H1 (cell line): ENCODE results near the gene MACF1. TPM values are rescaled to one million over a fixed set of nuclear protein-coding genes. Genes with fewer than 3 reads are reported as not detected.

Experiments
- CTCF ChIA-PET: fragments of 300-600 bp; sonication (Branson Sonifier 250); formaldehyde crosslinking; loops from one replicate; lab custom pipeline; 2021; ENCODE audit not compliant: partially characterized antibody; lab: Charles Lee
- POLR2A ChIA-PET: fragments of 300-600 bp; sonication (Branson Sonifier 250); formaldehyde crosslinking; loops from one replicate; lab custom pipeline; 2021; ENCODE audit warnings: inconsistent platforms; ENCODE audit not compliant: partially characterized antibody; lab: Charles Lee
- DNase-seq, 2 experiments: peaks; one replicate each; pipeline versions ENCODE4 v3.0.0 to v3.0.0-alpha.2; 2010 to 2022; ENCODE audit warnings: low spot score in 2 of 2, low read depth in 1 of 2, mixed read lengths in 1 of 2
- FAIRE-seq: peaks from 2 replicates; lab custom pipeline; 2011; peaks lifted over from hg19 to GRCh38; lab: Jason Lieb, UNC
- H2AFZ ChIP-seq: 2 replicates; pipeline ENCODE4 v1.8.1; 2012; ENCODE audit warnings: low read length, inconsistent platforms
- H2AK5ac ChIP-seq: 2 replicates; pipeline ENCODE4 v1.6.1; 2013; ENCODE audit warnings: low read depth, low read length
- H2BK120ac ChIP-seq: replicated peaks from 2 replicates; pipeline ENCODE3; 2013; ENCODE audit warnings: low read depth, low read length, inconsistent platforms
- H2BK12ac ChIP-seq: 2 replicates; pipeline ENCODE4 v1.6.1; 2013; ENCODE audit warnings: low read depth, low read length
- H2BK15ac ChIP-seq: 2 replicates; pipeline ENCODE4 v1.6.1; 2013; ENCODE audit warnings: low read length
- H2BK20ac ChIP-seq: 2 replicates; pipeline ENCODE4 v1.6.1; 2013; ENCODE audit warnings: low read length
- H2BK5ac ChIP-seq: 2 replicates; pipeline ENCODE4 v1.6.1; 2013; ENCODE audit warnings: low read depth, low read length
- H3K14ac ChIP-seq: 2 replicates; pipeline ENCODE4 v1.6.1; 2013; ENCODE audit warnings: inconsistent platforms; ENCODE audit not compliant: insufficient read length
- H3K18ac ChIP-seq: 2 replicates; pipeline ENCODE4 v1.6.1; 2013; ENCODE audit warnings: low read length; ENCODE audit errors: extremely low read depth
- H3K23ac ChIP-seq: 2 replicates; pipeline ENCODE4 v1.6.1; 2013; ENCODE audit warnings: inconsistent platforms; ENCODE audit not compliant: insufficient read length
- H3K23me2 ChIP-seq: 2 replicates; pipeline ENCODE4 v1.6.1; 2013; ENCODE audit warnings: low read depth, low read length
- H3K27ac ChIP-seq: 2 replicates; pipeline ENCODE4 v1.6.1; 2011; ENCODE audit warnings: low read depth, low read length, inconsistent platforms
- H3K27me3 ChIP-seq, 4 experiments: replicated peaks in 1 of 4; 1 replicate in 1 of 4; 2 replicates in 3 of 4; pipeline versions ENCODE4 v1.6.1 to v1.8.1; 2011 to 2013; ENCODE audit warnings: low read length in 3 of 4, mild to moderate bottlenecking in 3 of 4, inconsistent platforms in 2 of 4, mixed read lengths in 2 of 4, moderate library complexity in 1 of 4; ENCODE audit not compliant: control insufficient read depth in 3 of 4, insufficient read depth in 3 of 4; ENCODE audit errors: extremely low read depth in 1 of 4
- H3K36me3 ChIP-seq, 4 experiments: 2 replicates each; pipeline versions ENCODE4 v1.6.1 to v1.8.1; 2011 to 2013; ENCODE audit warnings: mild to moderate bottlenecking in 4 of 4, low read length in 3 of 4, moderate library complexity in 2 of 4, control low read depth in 1 of 4, inconsistent platforms in 1 of 4; ENCODE audit not compliant: insufficient read depth in 4 of 4, control insufficient read depth in 2 of 4
- H3K4ac ChIP-seq: replicated peaks from 2 replicates; pipeline ENCODE3; 2013; ENCODE audit warnings: low read length, low read depth, mixed read lengths, inconsistent platforms; ENCODE audit not compliant: insufficient read length
- H3K4me1 ChIP-seq, 4 experiments: replicated peaks in 1 of 4; 1 replicate in 1 of 4; 2 replicates in 3 of 4; pipeline versions ENCODE4 v1.6.1 to v1.8.1; 2011 to 2013; ENCODE audit warnings: low read length in 3 of 4, inconsistent platforms in 2 of 4, mixed read lengths in 1 of 4; ENCODE audit not compliant: insufficient read depth in 4 of 4, control insufficient read depth in 3 of 4
- H3K4me2 ChIP-seq, 2 experiments: 2 replicates each; pipeline versions ENCODE4 v1.6.1 to v1.8.1; 2011 to 2013; ENCODE audit warnings: low read depth in 2 of 2, low read length in 2 of 2, control low read depth in 1 of 2, inconsistent platforms in 1 of 2, mild to moderate bottlenecking in 1 of 2; ENCODE audit not compliant: insufficient read depth in 1 of 2
- H3K4me3 ChIP-seq, 4 experiments: fragments of 200-600, 300-600 bp in 1 of 4; sonication (generic), shearing (Covaris generic), sonication (Bioruptor Twin) in 1 of 4; 2 replicates each; pipeline versions ENCODE4 v1.5.1 to v1.8.1; 2011 to 2016; ENCODE audit warnings: low read length in 4 of 4, low read depth in 3 of 4, control low read depth in 2 of 4, inconsistent platforms in 2 of 4, mild to moderate bottlenecking in 2 of 4, mixed read lengths in 1 of 4, moderate library complexity in 1 of 4; ENCODE audit not compliant: insufficient read depth in 2 of 4; ENCODE audit errors: extremely low read depth in 1 of 4
- H3K56ac ChIP-seq: replicated peaks from 2 replicates; pipeline ENCODE3; 2013; ENCODE audit warnings: low read depth, mild to moderate bottlenecking, mixed read lengths, low read length, inconsistent platforms; ENCODE audit not compliant: insufficient read length
- H3K79me1 ChIP-seq: 2 replicates; pipeline ENCODE4 v1.6.1; 2013; ENCODE audit warnings: low read depth, low read length, control low read depth
- H3K79me2 ChIP-seq, 2 experiments: 2 replicates each; pipeline versions ENCODE4 v1.6.1 to v1.8.1; 2012 to 2013; ENCODE audit warnings: low read length in 2 of 2, mild to moderate bottlenecking in 2 of 2, inconsistent platforms in 1 of 2; ENCODE audit not compliant: insufficient read depth in 2 of 2, control insufficient read depth in 1 of 2
- H3K9ac ChIP-seq, 4 experiments: replicated peaks in 1 of 4; 1 replicate in 1 of 4; 2 replicates in 3 of 4; pipeline versions ENCODE4 v1.6.1 to v1.8.1; 2011 to 2013; ENCODE audit warnings: low read depth in 3 of 4, low read length in 3 of 4, control low read depth in 2 of 4, mild to moderate bottlenecking in 2 of 4, moderate library complexity in 2 of 4, inconsistent platforms in 1 of 4; ENCODE audit errors: extremely low read depth in 1 of 4
- H3K9me3 ChIP-seq, 2 experiments: 2 replicates each; pipeline versions ENCODE4 v1.6.1 to v1.8.1; 2012 to 2013; ENCODE audit warnings: mild to moderate bottlenecking in 2 of 2, moderate library complexity in 2 of 2, control low read depth in 1 of 2, inconsistent platforms in 1 of 2, low read depth in 1 of 2, low read length in 1 of 2, mixed read lengths in 1 of 2; ENCODE audit not compliant: insufficient read depth in 2 of 2
- H4K20me1 ChIP-seq, 2 experiments: replicated peaks in 1 of 2; 2 replicates each; pipeline versions ENCODE3 to v1.8.1; 2011 to 2013; ENCODE audit warnings: inconsistent platforms in 2 of 2, low read length in 2 of 2, mild to moderate bottlenecking in 1 of 2; ENCODE audit not compliant: insufficient read depth in 2 of 2, control insufficient read depth in 1 of 2
- H4K5ac ChIP-seq: 2 replicates; pipeline ENCODE4 v1.6.1; 2013; ENCODE audit warnings: low read length, low read depth, mixed read lengths, inconsistent platforms; ENCODE audit not compliant: insufficient read length
- H4K8ac ChIP-seq: 2 replicates; pipeline ENCODE4 v1.8.0; 2013; ENCODE audit warnings: mild to moderate bottlenecking, moderate library complexity, low read length, inconsistent platforms; ENCODE audit not compliant: insufficient read depth; ENCODE audit errors: extremely low read depth
- H4K91ac ChIP-seq: replicated peaks from 2 replicates; pipeline ENCODE3; 2013; ENCODE audit warnings: low read length, mixed read lengths, inconsistent platforms; ENCODE audit not compliant: insufficient read length
- CEBPB ChIP-seq: IDR thresholded peaks from 2 replicates; pipeline ENCODE4 v1.6.1; 2012; ENCODE audit warnings: low read depth, low read length
- EP300 ChIP-seq, 2 experiments: IDR thresholded peaks; 1 replicate in 1 of 2; 2 replicates in 1 of 2; pipeline ENCODE4 v1.6.1; 2011 to 2012; ENCODE audit warnings: low read depth in 2 of 2, low read length in 2 of 2, mild to moderate bottlenecking in 2 of 2, borderline replicate concordance in 1 of 2, inconsistent platforms in 1 of 2, moderate library complexity in 1 of 2
- KDM1A ChIP-seq: fragments of 200-600, 300-600 bp; sonication (generic); IDR thresholded peaks from 2 replicates; pipeline ENCODE4 v1.7.1; 2016; ENCODE audit warnings: mild to moderate bottlenecking, low read length, borderline replicate concordance
- POLR2A ChIP-seq, 2 experiments: IDR thresholded peaks; 1 replicate in 1 of 2; 2 replicates in 1 of 2; pipeline ENCODE4 v1.6.1; 2011; ENCODE audit warnings: low read depth in 2 of 2, low read length in 2 of 2, mild to moderate bottlenecking in 2 of 2; ENCODE audit errors: control extremely low read depth in 1 of 2
- POLR2AphosphoS5 ChIP-seq: IDR thresholded peaks from 2 replicates; pipeline ENCODE4 v1.6.1; 2011; ENCODE audit warnings: low read depth, low read length
- RFX5 ChIP-seq: IDR thresholded peaks from 2 replicates; pipeline ENCODE4 v1.6.1; 2011; ENCODE audit warnings: low read depth, low read length, improper control_type of control experiment, borderline replicate concordance
- SP4 ChIP-seq: IDR thresholded peaks from 2 replicates; pipeline ENCODE4 v1.6.1; 2012; ENCODE audit warnings: low read length, inconsistent platforms
- SUZ12 ChIP-seq: fragments of 200-600 bp; sonication (generic); IDR thresholded peaks from 2 replicates; pipeline ENCODE4 v1.6.1; 2012; ENCODE audit warnings: mild to moderate bottlenecking, inconsistent platforms, low read length, moderate library complexity, mixed read lengths
- TAF7 ChIP-seq: optimal IDR thresholded peaks from 2 replicates; pipeline ENCODE3; 2011; ENCODE audit warnings: low read depth, mild to moderate bottlenecking, inconsistent platforms, low read length, moderate library complexity, borderline replicate concordance
- YY1 ChIP-seq: IDR thresholded peaks from 2 replicates; pipeline ENCODE4 v1.6.1; 2011; ENCODE audit warnings: low read depth, mild to moderate bottlenecking, low read length
- ZNF274 ChIP-seq: IDR thresholded peaks from 2 replicates; pipeline ENCODE4 v1.7.0; 2012; ENCODE audit warnings: low read length, borderline replicate concordance; ENCODE audit errors: extremely low read depth
- WGBS, 2 experiments: shearing (Covaris generic) in 1 of 2; methylation state at CpG; one replicate each; pipeline versions ENCODE4 v1.1.6 to v1.1.7; 2013 to 2015; ENCODE audit warnings: low lambda C conversion rate in 2 of 2, mixed read lengths in 2 of 2, inconsistent platforms in 1 of 2, low coverage in 1 of 2, missing lambda C conversion rate in 1 of 2; ENCODE audit not compliant: insufficient replicate concordance in 2 of 2, insufficient coverage in 1 of 2, insufficient read length in 1 of 2; ENCODE audit errors: extremely low coverage in 1 of 2, missing lambda C conversion rate in 1 of 2; 5-methylcytosine and 5-hydroxymethylcytosine counted together
- polyA plus RNA-seq, 7 experiments: library from polyadenylated mRNA; depleted of rRNA in 3 of 7; stranded (reverse) in 5 of 7; unstranded in 2 of 7; fragments of >200 nt in 5 of 7; fragments of 200-250 nt in 2 of 7; gene quantifications; 1 replicate in 5 of 7; 2 replicates in 1 of 7; 4 replicates in 1 of 7; pipeline versions ENCODE4 v1.2.1 to v1.2.3, GENCODE V29; 2011 to 2013; ENCODE audit warnings: missing spikeins in 2 of 7, mixed read lengths in 2 of 7
- total RNA-seq: library from RNA; stranded (reverse); fragmentation: NEBNext Ultra II Directional; extraction: Animal tissue kit (Norgen Biotek cat#: 25700); gene quantifications from 2 replicates; pipeline ENCODE4 v1.2.1, GENCODE V29; 2021

The MACF1 gene
- total and polyA plus RNA-seq, 2 of the 8 experiments (the other 6 are each of a cell fraction or from before 2014, with no cell fraction given) = 59.8 to 285 TPM

GRCh38 chr1:39301606-39302005, 97.1 kb downstream of the MACF1 start:
- FAIRE-seq (no peak), DNase-seq (no peak)
- Histone ChIP-seq H4K20me1 (no peaks in the 10 kb centered on the region), H3K23me2 (no peaks in the 10 kb centered on the region), H4K5ac (no peak overlapping the region), H2AFZ (no peak overlapping the region), H3K4me3 (no peak overlapping the region), H2BK15ac (no peak overlapping the region), H3K4me1 (no peaks in the 10 kb centered on the region), H3K4me2 (no peak overlapping the region), H2AK5ac (no peak overlapping the region), H4K91ac (no peak overlapping the region), H2BK5ac (no peak overlapping the region), H3K23ac (no peak overlapping the region), H3K79me2 (no peaks in the 10 kb centered on the region), H3K9me3 (no peaks in the 10 kb centered on the region), H3K27ac (no peak overlapping the region), H3K56ac (no peak overlapping the region), H3K27me3 (no peaks in the 10 kb centered on the region), H3K18ac (no peak overlapping the region), H2BK120ac (no peak overlapping the region), H3K4ac (no peak overlapping the region), H4K8ac (no peak overlapping the region), H3K36me3 (peaks cover 13 to 61% (median 33%) of the 10 kb centered on the region in 4 experiments), H3K14ac (no peak overlapping the region), H2BK20ac (no peak overlapping the region), H3K79me1 (no peaks in the 10 kb centered on the region), H2BK12ac (no peak overlapping the region), H3K9ac (no peak overlapping the region)
- ChIA-PET POLR2A (no interaction called here), CTCF (no interaction called here)
- 97% methylated on average over 5 of the region's 5 CpGs; no CpG with 5 or more reads in 1 of the 2 experiments for WGBS, 2 experiments
- TF ChIP-seq TAF7 (no peak), ZNF274 (no peak), POLR2A (IDR thresholded peaks at IDR 0.05; ENCODE audit: control extremely low read depth in 1 of 2, low read depth in 2 of 2, low read length in 2 of 2) (no peak), EP300 (IDR thresholded peaks at IDR 0.05; ENCODE audit: borderline replicate concordance in 1 of 2, low read depth in 2 of 2, low read length in 2 of 2) (no peak), SP4 (no peak), CEBPB (no peak), YY1 (no peak), RFX5 (no peak), SUZ12 (no peak), POLR2AphosphoS5 (no peak), KDM1A (no peak)
